Activated CD4-positive, alpha-beta T cell treated with anti-CD3 and anti-CD28 coated beads, Interleukin-2, amount 50 U/mL, for 16 hours (primary cell): ENCODE results near the gene AMN1.
A peak's percentile ranks its signal among the peaks of the same experiment; 100 is the strongest.
"Not testable (repeated sequence)": the region's sequence is repeated elsewhere in the genome, so short reads cannot be mapped to it uniquely, and the experiment has no call there.

Experiments
- DNase-seq: peaks from one replicate; pipeline ENCODE4 v3.0.0-alpha.2; 2020

AMN1 gene

GRCh38 chr12:31732926-31733548, 4.2 kb upstream of the AMN1 start:
- peak; percentile 76 for DNase-seq

GRCh38 chr12:31731203-31731602, 2.4 kb upstream of the AMN1 start:
- not testable (repeated sequence) for DNase-seq

GRCh38 chr12:31729705-31730104, 884 bp upstream of the AMN1 start:
- no peak for DNase-seq

GRCh38 chr12:31728289-31728916, 418 bp downstream of the AMN1 start:
- DNase-seq = peak; percentile 41

GRCh38 chr12:31727192-31727591, 1.6 kb downstream of the AMN1 start:
- DNase-seq = no peak

GRCh38 chr12:31726575-31726974, 2.2 kb downstream of the AMN1 start:
- DNase-seq = no peak

- no peak for DNase-seq
Measured at GRCh38 chr12:31724557-31724956, 4.3 kb downstream of the AMN1 start.

GRCh38 chr12:31722580-31722979, 6.2 kb downstream of the AMN1 start:
- no peak for DNase-seq

GRCh38 chr12:31718542-31719198, 10.2 kb downstream of the AMN1 start:
- not testable (repeated sequence) for DNase-seq

GRCh38 chr12:31716998-31717397, 11.8 kb downstream of the AMN1 start:
- DNase-seq = not testable (repeated sequence)

- no peak for DNase-seq
Measured at GRCh38 chr12:31715283-31715825, 13.5 kb downstream of the AMN1 start.

- DNase-seq = no peak
Measured at GRCh38 chr12:31714406-31715271, 14.2 kb downstream of the AMN1 start.

GRCh38 chr12:31712877-31713276, 15.9 kb downstream of the AMN1 start:
- DNase-seq = no peak

- no peak for DNase-seq
Measured at GRCh38 chr12:31710021-31710818, 18.6 kb downstream of the AMN1 start.

GRCh38 chr12:31708118-31708517, 20.7 kb downstream of the AMN1 start:
- not testable (repeated sequence) for DNase-seq

GRCh38 chr12:31705621-31706020, 23.2 kb downstream of the AMN1 start:
- no peak for DNase-seq

- DNase-seq = no peak
Measured at GRCh38 chr12:31702047-31702446, 26.8 kb downstream of the AMN1 start.

GRCh38 chr12:31689921-31690320, 38.9 kb downstream of the AMN1 start:
- not testable (repeated sequence) for DNase-seq

- DNase-seq = no peak
Measured at GRCh38 chr12:31687101-31687527, 41.7 kb downstream of the AMN1 start.

- no peak for DNase-seq
Measured at GRCh38 chr12:31685801-31686200, 43.0 kb downstream of the AMN1 start.

- DNase-seq = peak; percentile 83
Measured at GRCh38 chr12:31682136-31682962, 46.5 kb downstream of the AMN1 start.
